Parathyroid adenoma (tissue), 2 donors: ENCODE data around the gene LOXL1.
A peak's percentile ranks its signal among the peaks of the same experiment; 100 is the strongest.

Source experiments
- H2AFZ ChIP-seq: fragments of 300-600 bp; sonication (generic); one replicate; pipeline ENCODE4 v1.7.0; 2017; ENCODE audit warnings: antibody characterized with exemption, mild to moderate bottlenecking
- H3K27ac ChIP-seq: fragments of 300-600 bp; sonication (generic); one replicate; pipeline ENCODE4 v1.7.0; 2017
- H3K27me3 ChIP-seq: fragments of 300-600 bp; sonication (generic); one replicate; pipeline ENCODE4 v1.7.0; 2017; ENCODE audit warnings: low read length; ENCODE audit not compliant: control insufficient read depth, insufficient read depth
- H3K36me3 ChIP-seq: fragments of 300-600 bp; sonication (generic); one replicate; pipeline ENCODE4 v1.7.0; 2017; ENCODE audit warnings: low read length; ENCODE audit not compliant: control insufficient read depth, insufficient read depth
- H3K4me1 ChIP-seq: fragments of 300-600 bp; sonication (generic); one replicate; pipeline ENCODE4 v1.7.0; 2017; ENCODE audit warnings: control low read depth
- H3K4me2 ChIP-seq: fragments of 300-600 bp; sonication (generic); one replicate; pipeline ENCODE4 v1.7.0; 2017; ENCODE audit warnings: low read length
- H3K4me3 ChIP-seq: fragments of 300-600 bp; sonication (generic); one replicate; pipeline ENCODE4 v1.7.0; 2017; ENCODE audit warnings: low read depth, low read length
- H3K79me2 ChIP-seq: fragments of 300-600 bp; sonication (generic); one replicate; pipeline ENCODE4 v1.7.0; 2017; ENCODE audit warnings: control low read depth
- H3K9ac ChIP-seq: fragments of 300-600 bp; sonication (generic); one replicate; pipeline ENCODE4 v1.7.0; 2017; ENCODE audit warnings: mild to moderate bottlenecking
- H3K9me3 ChIP-seq: fragments of 300-600 bp; sonication (generic); one replicate; pipeline ENCODE4 v1.7.0; 2017; ENCODE audit warnings: low read length; ENCODE audit not compliant: control insufficient read depth
- TF ChIP-seq, protein P1 (sequence below): fragments of 300-600 bp; sonication (generic); IDR thresholded peaks from one replicate; pipeline ENCODE4 v1.7.0; 2017; ENCODE audit warnings: antibody characterized with exemption, mild to moderate bottlenecking
- donor health status: primary hyperparathyroidism.

LOXL1 gene, protein sequence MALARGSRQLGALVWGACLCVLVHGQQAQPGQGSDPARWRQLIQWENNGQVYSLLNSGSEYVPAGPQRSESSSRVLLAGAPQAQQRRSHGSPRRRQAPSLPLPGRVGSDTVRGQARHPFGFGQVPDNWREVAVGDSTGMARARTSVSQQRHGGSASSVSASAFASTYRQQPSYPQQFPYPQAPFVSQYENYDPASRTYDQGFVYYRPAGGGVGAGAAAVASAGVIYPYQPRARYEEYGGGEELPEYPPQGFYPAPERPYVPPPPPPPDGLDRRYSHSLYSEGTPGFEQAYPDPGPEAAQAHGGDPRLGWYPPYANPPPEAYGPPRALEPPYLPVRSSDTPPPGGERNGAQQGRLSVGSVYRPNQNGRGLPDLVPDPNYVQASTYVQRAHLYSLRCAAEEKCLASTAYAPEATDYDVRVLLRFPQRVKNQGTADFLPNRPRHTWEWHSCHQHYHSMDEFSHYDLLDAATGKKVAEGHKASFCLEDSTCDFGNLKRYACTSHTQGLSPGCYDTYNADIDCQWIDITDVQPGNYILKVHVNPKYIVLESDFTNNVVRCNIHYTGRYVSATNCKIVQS

DNA sequence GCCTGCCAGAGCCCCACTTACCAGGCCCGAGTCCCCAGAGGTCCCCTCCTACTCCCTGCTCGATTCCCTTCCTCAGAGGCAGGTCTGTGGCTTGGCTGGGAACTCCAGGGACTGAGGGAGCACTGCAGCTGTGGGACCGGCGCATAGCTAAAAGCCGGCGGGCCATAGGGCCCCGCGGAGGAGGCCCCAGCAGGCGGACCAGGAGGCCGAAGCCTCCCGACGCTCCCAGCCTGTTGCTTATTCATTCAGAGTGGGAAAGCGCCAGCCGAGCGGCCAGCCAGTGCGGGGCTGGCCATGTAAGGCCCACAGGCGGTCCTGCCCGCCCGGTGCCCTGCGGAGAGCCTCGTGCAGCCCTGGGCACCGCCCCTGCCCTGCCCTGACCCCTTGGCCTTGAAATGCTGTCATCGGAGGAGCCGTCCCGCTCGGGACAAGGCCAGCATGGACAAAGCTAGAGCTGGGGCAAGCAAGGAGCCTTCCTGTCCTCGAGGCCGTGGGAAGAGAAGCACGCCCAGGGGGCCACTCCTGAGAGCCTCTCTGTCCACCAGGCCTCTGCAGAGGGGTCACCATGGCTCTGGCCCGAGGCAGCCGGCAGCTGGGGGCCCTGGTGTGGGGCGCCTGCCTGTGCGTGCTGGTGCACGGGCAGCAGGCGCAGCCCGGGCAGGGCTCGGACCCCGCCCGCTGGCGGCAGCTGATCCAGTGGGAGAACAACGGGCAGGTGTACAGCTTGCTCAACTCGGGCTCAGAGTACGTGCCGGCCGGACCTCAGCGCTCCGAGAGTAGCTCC lies at the start of gene LOXL1:
LOXL1 (plus strand) TSS at position 244 of the 784 bp plus-strand sequence; CDS start at position 566, 322 bp downstream.
- H3K4me1 ChIP-seq = peaks cover 23% of the 10 kb centered on the region
- H3K4me2 ChIP-seq = peak within 1 kb of the TSS; percentile 67
- TF ChIP-seq, protein P1, sequence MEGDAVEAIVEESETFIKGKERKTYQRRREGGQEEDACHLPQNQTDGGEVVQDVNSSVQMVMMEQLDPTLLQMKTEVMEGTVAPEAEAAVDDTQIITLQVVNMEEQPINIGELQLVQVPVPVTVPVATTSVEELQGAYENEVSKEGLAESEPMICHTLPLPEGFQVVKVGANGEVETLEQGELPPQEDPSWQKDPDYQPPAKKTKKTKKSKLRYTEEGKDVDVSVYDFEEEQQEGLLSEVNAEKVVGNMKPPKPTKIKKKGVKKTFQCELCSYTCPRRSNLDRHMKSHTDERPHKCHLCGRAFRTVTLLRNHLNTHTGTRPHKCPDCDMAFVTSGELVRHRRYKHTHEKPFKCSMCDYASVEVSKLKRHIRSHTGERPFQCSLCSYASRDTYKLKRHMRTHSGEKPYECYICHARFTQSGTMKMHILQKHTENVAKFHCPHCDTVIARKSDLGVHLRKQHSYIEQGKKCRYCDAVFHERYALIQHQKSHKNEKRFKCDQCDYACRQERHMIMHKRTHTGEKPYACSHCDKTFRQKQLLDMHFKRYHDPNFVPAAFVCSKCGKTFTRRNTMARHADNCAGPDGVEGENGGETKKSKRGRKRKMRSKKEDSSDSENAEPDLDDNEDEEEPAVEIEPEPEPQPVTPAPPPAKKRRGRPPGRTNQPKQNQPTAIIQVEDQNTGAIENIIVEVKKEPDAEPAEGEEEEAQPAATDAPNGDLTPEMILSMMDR = no peak
- H3K27ac ChIP-seq = peak within 1 kb of the TSS; percentile 96
- peak within 1 kb of the TSS; percentile 76 for H3K9ac ChIP-seq
- H2AFZ ChIP-seq = peak within 1 kb of the TSS; percentile 62
- H3K27me3 ChIP-seq = no peaks in the 10 kb centered on the region
- peaks cover 11% of the 10 kb centered on the region for H3K79me2 ChIP-seq
- peak within 1 kb of the TSS; percentile 63 for H3K4me3 ChIP-seq
- no peaks in the 10 kb centered on the region for H3K9me3 ChIP-seq
- no peaks in the 10 kb centered on the region for H3K36me3 ChIP-seq

DNA sequence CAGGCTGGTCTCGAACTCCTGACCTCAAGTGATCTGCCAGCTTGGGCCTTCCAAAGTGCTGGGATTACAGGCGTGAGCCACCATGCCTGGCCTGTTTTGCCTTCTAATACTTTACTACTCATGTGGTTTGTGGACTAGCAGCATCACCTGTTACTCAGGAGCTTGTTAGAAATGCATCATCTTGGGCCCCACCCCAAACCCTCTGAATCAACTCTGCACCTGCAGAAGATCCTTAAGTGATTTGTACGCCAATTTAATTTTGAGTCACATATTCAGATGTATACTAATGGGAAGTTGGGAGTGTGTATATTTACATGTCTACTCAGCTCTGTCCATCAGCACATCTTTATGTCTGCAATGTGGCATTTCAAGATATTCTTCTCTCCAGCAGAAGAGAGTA lies 46.8 kb upstream of the LOXL1 start:
- no peaks in the 10 kb centered on the region for H3K9me3 ChIP-seq
- H3K27ac ChIP-seq = no peak overlapping the region
- H2AFZ ChIP-seq = no peak overlapping the region
- H3K9ac ChIP-seq = no peak overlapping the region
- no peak overlapping the region for H3K4me3 ChIP-seq
- TF ChIP-seq, protein P1 = no peak
- H3K4me2 ChIP-seq = no peak overlapping the region
- no peaks in the 10 kb centered on the region for H3K79me2 ChIP-seq
- H3K4me1 ChIP-seq = no peaks in the 10 kb centered on the region
- no peaks in the 10 kb centered on the region for H3K27me3 ChIP-seq
- H3K36me3 ChIP-seq = no peaks in the 10 kb centered on the region

DNA sequence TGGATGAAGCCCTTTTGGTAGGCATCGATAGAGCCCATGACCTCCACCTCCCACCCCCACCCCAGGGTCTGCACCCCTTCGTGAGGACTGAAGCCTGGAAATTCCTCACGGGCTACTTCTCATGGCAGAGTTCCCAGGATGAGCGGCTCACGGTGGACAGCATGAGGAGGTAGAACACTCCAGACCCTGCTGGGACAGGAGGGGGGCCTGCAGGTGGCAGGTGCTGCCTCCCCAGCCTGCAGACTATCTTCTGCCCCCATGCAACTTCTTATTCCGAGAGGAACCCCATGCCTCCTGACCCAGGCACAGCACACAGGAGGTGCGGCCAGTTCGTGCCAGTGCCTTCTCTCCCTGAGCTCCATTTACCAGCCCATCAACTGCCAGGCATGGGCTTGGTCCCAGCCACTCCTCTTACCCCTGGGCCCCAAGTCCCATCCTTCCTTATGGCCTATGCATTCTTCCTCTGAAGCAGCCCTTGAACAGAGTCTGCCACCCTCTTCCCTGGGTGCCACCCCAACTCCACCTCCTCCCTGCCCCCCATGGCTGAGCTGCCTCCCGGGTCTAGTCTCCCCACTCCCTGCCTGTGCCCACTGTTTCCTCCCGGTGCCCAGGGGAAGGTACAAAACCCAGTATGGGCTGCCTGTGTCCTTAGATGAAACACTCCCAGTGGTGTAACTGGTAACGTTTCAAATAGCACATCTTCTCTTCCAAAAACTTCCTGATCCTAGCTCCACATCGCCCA lies 44.5 kb upstream of the LOXL1 start:
- Histone ChIP-seq H2AFZ (no peak overlapping the region), H3K36me3 (no peaks in the 10 kb centered on the region), H3K9ac (no peak overlapping the region), H3K27ac (no peak overlapping the region), H3K4me2 (no peak overlapping the region), H3K9me3 (no peaks in the 10 kb centered on the region), H3K4me3 (no peak overlapping the region), H3K79me2 (no peaks in the 10 kb centered on the region), H3K27me3 (no peaks in the 10 kb centered on the region), H3K4me1 (no peaks in the 10 kb centered on the region)
- TF ChIP-seq, protein P1 = no peak

DNA sequence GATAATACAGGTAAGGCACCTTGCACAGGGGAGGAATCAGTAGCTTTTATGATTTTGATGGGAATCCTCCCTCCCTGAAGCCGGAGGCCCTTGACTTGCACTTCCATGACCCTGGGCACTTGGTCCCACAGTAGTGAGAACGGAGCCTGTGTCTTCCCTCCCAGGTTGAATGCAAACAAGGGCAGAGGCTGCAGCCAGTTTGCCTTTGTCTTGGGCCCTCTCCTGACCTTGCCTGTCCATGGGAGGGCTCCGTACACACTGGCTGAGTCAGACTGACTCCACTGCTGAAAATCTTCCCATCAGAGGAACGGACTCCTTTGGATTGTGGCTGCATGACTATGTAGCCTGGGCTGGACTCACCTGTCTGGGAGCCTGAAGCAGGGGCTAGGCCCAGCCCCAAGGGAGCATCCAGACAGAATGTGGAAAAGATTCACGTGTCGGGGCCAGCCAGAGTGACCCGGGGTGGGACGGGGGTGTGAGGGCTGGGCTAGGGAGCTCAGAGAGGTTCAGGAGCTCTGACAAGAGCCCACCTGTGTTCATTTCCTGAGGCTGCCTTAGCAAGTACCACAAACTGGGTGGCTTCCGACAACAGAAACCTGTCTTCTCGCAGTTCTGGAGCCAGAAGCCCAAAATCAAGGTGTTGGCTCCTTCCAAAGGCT lies 43.4 kb upstream of the LOXL1 start:
- no peak overlapping the region for H2AFZ ChIP-seq
- no peaks in the 10 kb centered on the region for H3K9me3 ChIP-seq
- TF ChIP-seq, protein P1 = no peak
- H3K4me1 ChIP-seq = no peaks in the 10 kb centered on the region
- no peaks in the 10 kb centered on the region for H3K36me3 ChIP-seq
- H3K27ac ChIP-seq = no peak overlapping the region
- H3K27me3 ChIP-seq = no peaks in the 10 kb centered on the region
- H3K9ac ChIP-seq = no peak overlapping the region
- H3K4me3 ChIP-seq = no peak overlapping the region
- no peaks in the 10 kb centered on the region for H3K79me2 ChIP-seq
- no peak overlapping the region for H3K4me2 ChIP-seq
